NCI-H2196 treated with DMSO at 0.1 percent for 48 hours (cell line): ENCODE measurements around the gene DIP2C.
"Not testable (repeated sequence)": the region's sequence is repeated elsewhere in the genome, so short reads cannot be mapped to it uniquely, and the experiment has no call there.

Experiments
- DNase-seq: peaks from one replicate; lab custom pipeline; 2025; ENCODE audit not compliant: unreplicated experiment; lab: John Stamatoyannopoulos, UW

The DIP2C gene

GRCh38 chr10:541041-541440 is 148.4 kb downstream of the DIP2C start:
- DNase-seq: no peak

DNA sequence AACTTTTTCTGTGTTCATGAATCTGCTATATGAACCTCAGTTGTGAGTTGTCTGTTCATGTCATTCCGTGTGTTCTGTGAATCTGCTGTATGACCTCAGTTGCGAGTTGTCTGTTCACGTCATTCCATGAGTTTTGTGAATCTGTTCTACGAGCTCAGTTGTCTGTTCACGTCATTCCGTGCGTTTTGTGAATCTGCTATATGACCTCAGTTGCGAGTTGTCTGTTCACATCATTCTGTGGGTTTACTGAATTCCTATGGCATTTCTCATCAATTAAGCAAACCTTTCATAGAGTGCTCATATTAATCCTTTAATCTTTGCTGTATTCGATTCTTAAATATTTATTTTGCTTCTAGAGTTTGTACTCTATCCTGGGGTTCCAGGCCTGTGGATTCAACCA is 150.6 kb downstream of the DIP2C start:
- DNase-seq: no peak

DNA sequence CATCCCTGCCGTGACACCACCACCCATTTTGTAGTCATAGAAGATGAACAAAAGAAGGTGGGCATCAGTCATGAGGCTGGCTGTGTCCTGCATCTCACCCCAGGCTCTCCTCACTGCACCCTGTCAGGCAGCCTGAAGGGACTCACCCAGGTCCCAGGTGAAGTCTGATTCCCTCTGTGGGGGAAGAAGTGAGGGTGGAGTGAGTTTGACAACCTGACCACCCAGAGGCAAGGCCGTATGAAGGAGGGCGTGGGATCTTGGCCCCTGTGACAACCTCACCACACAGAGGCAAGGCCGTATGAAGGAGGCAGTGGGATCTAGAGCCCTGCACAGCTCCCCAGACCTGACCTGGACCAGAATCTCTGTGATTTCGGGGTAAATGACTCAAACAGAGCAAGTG is 152.5 kb downstream of the DIP2C start:
- no peak for DNase-seq

DNA sequence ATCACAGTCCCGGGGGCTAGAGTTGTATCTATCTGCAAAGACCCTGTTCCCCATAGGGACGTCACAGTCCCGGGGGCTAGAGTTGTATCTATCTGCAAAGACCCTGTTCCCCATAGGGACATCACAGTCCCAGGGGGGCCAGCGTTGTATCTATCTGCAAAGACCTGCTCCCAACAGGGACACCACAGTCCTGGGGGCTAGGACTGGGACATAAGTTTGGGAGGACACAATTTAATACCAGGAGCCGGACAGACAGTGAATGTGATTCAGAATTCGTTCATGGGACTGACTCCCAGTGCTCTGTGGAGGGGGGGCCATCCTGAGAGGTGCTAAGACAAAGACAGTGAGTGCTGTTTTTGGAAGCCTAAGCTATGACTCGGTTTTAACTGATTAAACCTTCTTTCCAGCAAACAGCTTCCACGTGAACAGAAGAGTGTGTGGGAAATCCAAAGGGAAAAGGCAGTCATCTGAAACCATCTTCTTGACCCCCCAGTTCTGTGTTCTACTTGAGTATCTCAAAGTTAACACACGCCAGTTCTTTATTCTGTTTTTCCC is 153.0 kb downstream of the DIP2C start:
- no peak for DNase-seq

DNA sequence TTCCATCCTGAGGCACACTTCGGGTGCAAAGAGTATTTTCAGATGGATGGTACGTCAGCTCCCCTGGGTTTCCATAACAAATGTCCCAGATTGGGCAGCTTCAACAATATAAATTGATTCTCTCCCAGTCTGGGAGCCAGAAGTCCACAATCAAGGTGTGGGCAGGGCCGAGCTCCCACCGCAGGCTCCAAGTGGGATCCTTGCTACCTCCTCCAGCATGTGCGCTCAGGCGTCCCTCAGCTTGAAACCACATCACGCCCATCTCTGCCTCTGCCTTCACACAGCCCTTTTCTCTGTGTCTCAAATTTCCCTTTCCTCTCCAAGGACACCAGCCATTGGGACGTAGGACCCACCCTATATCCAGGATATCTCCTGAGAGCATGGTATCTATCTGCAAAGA is 153.5 kb downstream of the DIP2C start:
- no peak for DNase-seq

DNA sequence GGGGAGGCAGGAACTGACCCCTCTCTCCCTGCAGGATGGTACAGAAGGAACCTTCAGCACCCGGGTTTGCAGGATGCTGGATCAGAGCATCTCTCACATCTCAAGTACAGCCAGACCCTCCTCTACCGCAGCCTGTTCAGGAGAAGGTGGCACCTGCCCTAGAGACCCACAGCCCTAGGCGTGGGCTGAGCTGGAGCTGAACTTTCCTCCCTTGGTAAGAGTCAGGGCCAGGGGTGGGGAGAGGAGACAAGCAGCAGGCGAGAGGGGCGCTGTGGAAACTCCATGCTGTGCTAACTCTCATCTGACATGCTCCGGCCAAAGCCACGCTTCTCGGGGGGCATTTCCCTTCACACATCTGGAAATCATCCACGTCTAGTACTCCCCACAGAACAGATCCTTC is 154.4 kb downstream of the DIP2C start:
- no peak for DNase-seq

DNA sequence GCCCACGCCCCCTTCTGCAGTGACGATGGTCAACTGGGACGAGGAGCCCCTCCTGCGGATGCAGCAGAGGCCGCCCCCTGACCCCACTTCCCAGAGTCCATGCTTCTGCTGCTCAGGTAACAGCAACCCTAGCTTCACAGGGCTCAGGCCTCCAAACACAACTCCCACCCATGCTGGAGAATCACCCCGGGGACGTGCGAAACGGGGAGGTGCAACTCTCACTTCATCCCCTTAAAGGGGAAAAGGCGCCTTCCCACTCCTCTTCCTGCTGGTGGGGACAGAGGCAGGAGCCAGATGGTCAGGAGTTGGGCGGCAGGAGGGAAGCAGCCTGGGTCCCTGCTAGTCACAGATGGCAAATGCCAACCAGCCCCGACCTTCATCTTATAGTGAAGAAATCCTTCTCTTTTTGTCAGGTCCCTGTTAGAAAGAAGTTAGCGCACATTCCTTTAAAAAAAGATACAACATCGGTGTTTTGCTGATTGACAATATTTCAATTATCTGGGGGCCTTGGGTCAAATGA is 155.4 kb downstream of the DIP2C start:
- no peak for DNase-seq

GRCh38 chr10:533611-534010 is 155.9 kb downstream of the DIP2C start:
- DNase-seq: no peak

GRCh38 chr10:533186-533585 is 156.3 kb downstream of the DIP2C start:
- DNase-seq: no peak

- DNase-seq: not testable (repeated sequence)
Measured at GRCh38 chr10:532331-532730, 157.1 kb downstream of the DIP2C start.

- DNase-seq: no peak
Measured at GRCh38 chr10:531541-531940, 157.9 kb downstream of the DIP2C start.

GRCh38 chr10:530717-531116 is 158.8 kb downstream of the DIP2C start:
- no peak for DNase-seq

- DNase-seq: no peak
Measured at GRCh38 chr10:529468-530230, 159.8 kb downstream of the DIP2C start.

GRCh38 chr10:528173-529165 is 161.0 kb downstream of the DIP2C start:
- no peak for DNase-seq

DNA sequence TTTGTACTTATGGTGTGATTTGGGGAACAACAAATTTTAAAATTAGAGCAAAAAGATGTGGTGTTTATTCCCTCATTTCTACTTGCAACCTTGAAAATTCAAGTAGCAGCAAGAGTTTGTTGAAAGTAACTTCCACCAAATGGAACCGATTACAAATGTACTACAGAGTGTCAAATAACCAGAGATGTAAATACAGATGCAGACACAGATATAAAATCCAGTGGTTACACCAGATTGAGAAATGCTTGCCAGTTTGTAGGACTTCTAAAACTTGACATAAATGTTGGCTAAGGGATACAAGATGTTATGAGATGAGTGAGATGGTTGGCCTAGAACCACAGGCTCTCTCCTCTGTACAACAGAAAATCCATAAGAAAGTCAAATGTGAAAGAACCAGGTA is 162.1 kb downstream of the DIP2C start:
- no peak for DNase-seq

GRCh38 chr10:526651-527312 is 162.7 kb downstream of the DIP2C start:
- no peak for DNase-seq

DNA sequence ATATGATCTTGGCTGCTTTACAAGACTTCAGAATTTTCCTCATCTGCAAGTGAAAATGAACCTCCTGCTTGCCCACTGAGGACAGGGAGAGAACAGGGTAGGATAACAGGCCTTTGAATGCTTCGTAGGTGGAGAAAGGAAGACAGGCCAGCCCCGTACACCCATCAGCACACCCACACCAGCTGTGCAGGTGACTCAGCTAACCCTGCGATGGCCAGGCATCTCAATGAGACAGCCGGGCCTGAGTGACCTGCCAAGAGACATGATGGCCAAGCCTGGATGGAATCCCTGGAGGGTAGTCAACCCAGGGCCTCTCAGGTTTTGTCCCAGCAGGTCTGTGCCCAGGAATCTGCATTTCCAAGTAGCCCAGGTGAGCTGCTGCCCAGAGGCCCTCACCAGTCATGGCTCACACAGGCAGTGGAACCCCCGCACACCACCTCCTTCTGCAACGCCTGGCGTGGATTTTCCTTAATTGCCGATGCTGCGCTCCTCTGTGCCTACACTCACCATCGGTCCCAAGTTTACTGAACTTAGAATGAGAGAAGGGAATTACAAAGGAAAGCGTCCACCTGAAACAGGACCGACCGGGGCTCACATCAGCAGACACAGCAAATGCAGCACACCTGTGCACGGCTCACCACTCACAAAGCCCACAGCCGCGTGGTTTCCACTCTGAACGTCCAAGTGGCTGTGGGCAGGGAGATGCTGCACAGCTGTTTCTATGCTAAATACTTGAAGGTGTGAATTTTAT is 163.7 kb downstream of the DIP2C start:
- DNase-seq: no peak

- DNase-seq: no peak
Measured at GRCh38 chr10:523925-524324, 165.5 kb downstream of the DIP2C start.

- DNase-seq: no peak
Measured at GRCh38 chr10:522350-522749, 167.1 kb downstream of the DIP2C start.
